ENCODE results near the gene COG1.
"Not testable (repeated sequence)": the region's sequence is repeated elsewhere in the genome, so short reads cannot be mapped to it uniquely, and the experiment has no call there.

Gene COG1, protein sequence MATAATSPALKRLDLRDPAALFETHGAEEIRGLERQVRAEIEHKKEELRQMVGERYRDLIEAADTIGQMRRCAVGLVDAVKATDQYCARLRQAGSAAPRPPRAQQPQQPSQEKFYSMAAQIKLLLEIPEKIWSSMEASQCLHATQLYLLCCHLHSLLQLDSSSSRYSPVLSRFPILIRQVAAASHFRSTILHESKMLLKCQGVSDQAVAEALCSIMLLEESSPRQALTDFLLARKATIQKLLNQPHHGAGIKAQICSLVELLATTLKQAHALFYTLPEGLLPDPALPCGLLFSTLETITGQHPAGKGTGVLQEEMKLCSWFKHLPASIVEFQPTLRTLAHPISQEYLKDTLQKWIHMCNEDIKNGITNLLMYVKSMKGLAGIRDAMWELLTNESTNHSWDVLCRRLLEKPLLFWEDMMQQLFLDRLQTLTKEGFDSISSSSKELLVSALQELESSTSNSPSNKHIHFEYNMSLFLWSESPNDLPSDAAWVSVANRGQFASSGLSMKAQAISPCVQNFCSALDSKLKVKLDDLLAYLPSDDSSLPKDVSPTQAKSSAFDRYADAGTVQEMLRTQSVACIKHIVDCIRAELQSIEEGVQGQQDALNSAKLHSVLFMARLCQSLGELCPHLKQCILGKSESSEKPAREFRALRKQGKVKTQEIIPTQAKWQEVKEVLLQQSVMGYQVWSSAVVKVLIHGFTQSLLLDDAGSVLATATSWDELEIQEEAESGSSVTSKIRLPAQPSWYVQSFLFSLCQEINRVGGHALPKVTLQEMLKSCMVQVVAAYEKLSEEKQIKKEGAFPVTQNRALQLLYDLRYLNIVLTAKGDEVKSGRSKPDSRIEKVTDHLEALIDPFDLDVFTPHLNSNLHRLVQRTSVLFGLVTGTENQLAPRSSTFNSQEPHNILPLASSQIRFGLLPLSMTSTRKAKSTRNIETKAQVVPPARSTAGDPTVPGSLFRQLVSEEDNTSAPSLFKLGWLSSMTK

GRCh38 chr17:73192894-73193701 lies at the start of gene COG1:
TSS of gene COG1 (plus strand) at chr17:73193055. CDS start at chr17:73193070, 15 bp downstream.
- DNase-seq (ENCODE audit: low read depth), result peak; percentile 73

DNA sequence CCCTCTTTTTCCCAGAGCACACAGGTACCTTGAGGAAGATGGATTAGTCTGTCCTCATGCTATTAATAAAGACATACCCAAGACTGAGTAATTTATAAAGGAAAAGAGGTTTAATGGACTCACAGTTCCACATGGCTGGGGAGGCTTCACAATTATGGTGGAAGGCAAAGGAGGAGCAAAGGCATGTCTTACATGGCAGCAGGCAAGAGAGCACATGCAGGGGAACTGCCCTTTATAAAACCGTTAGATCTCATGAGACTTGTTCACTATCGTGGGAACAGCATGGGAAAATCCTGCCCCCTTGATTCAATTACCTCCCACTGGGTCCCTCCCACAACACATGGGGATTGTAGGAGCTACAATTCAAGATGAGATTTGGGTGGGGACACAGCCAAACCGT lies 48.6 kb upstream of the COG1 start:
- not testable (repeated sequence) for DNase-seq (ENCODE audit: low read depth)

DNA sequence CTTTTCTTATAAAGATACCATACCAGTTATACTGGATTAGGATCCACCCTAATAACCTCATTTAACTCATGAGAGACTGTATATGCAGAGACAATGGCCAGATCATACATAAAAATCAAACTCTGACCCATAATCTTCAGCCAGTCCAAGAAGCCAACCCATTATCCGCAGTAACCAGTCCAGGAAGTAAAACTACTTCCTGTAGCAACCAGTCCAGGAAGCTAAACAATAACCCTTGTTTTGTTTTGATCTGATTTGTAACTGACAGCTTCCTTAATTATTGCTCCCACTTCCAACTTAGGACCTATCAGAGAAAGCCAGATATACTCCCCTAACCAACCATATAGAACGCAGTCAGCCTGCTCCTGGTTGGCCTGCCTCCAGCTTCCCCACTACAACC lies 47.2 kb upstream of the COG1 start:
- DNase-seq (ENCODE audit: low read depth), result no peak

- DNase-seq (ENCODE audit: low read depth), result not testable (repeated sequence)
Measured at GRCh38 chr17:73147791-73148190, 45.1 kb upstream of the COG1 start.

DNA sequence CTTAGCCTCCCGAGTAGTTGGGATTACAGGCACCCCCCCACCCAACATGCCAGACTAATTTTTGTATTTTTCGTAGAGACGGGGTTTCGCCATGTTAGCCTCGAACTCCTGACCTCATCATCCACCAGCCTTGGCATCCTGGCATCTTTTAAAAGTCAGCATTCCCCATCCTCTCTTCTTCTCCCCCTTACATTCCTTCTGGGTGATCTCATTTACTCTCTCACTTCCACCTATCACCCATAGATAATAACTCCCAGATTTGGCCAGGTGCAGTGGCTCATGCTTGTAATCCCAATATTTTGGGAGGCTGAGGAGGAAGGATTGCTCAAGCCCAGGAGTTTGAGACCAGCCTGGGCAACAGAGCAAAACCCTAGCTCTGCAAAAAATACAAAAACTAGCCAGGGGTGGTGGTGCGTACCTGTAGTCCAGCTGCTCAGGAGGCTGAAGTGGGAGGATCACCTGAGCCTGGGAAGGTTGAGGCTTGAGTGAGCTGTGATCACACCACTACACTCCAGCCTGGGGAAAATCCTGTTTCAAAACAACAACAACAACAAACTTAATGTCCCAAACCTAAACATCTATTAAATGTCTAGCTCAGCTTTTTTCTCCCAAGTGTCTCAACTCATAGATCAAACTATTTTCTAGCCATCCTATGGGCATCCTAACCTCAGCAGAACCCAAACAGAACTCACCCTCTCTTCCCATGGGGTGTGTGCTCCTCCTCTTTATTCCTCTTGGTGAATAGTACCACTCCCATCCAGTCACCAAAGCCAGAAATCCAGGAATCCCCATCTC lies 44.1 kb upstream of the COG1 start:
- no peak for DNase-seq (ENCODE audit: low read depth)

GRCh38 chr17:73150622-73151300 lies 42.1 kb upstream of the COG1 start:
- peak; percentile 13 for DNase-seq (ENCODE audit: low read depth)

DNA sequence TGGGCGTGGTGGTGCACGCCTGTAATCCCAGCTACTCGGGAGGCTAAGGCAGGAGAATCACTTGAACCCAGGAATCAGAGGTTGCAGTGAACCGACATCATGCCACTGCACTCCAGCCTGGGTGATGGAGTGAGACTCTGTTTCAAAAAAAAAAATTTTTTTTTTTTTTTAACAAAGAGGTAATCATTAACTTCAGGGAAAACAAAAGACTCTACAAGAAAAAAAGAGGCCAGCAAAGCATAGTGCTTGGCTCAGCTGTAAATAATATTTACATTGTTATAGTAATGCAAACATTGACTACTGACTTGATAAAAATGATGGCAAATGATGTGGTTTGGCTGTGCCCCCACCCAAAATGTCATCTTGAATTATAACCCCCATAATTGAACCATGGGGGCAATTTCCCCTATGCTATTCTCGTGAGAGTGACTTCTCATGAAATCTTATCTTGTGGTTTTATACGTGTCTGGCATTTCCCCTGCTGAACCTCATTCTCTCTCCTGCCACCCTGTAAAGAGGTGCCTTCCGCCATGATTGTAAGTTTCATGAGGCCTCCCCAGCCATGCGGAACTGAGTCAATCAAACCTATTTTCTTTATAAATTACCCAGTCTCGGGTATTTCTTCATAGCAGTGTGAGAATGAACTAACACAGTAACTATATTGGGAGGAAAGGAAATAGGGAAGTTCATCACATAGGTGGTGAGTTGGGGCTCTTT lies 40.8 kb upstream of the COG1 start:
- no peak for DNase-seq (ENCODE audit: low read depth)

- DNase-seq (ENCODE audit: low read depth), result no peak
Measured at GRCh38 chr17:73155410-73156165, 37.3 kb upstream of the COG1 start.

GRCh38 chr17:73156166-73156840 lies 36.6 kb upstream of the COG1 start:
- peak; percentile 74 for DNase-seq (ENCODE audit: low read depth)

DNA sequence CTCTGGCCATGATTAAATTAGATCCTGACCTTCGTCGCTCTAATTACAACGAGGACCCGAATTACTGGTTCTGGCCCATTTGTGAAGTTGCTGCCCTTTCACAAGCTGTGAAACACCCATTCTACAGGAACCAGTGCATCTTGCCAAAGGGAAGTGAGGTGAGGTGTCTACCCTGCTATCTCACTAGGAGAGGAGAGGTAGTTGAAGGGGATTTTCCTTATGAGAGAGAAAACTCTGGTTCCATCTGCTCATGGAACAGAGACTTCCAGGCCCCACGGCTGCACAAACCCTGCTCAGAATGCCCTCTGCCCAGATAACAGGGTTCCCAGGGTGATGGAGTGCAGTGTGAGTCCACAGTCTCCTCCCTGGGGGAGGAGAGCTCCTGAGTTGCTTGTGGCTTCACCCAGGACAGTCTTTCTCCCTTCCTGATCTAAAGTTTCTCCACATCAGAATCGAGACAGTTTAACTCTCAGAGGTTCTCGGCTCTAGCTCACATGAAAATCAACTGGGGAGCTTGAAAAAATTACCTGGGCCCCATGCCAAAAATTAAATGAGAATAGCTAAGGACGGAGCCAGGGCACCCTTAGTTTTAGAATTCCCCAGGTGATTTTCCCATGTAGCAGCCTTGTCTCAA lies 35.9 kb upstream of the COG1 start:
- DNase-seq (ENCODE audit: low read depth), result peak; percentile 17

DNA sequence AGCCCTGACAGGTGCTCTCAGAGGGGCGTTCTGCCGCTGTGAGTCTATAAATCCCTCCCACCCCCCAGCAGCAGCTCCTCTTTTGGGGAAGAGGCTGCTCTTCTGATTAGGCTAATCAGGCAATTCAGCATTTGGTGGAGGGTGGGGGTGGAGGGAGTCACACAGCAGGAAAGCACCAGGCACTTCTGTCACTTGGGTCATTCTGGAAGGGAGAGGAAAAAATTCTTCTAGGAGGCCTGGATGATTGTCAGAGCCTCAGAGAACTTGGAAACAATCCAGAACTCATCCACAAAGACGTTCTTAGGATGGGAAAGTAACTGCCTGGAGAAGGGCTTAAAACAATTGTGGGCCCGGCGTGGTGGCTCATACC lies 35.3 kb upstream of the COG1 start:
- peak; percentile 16 for DNase-seq (ENCODE audit: low read depth)

DNA sequence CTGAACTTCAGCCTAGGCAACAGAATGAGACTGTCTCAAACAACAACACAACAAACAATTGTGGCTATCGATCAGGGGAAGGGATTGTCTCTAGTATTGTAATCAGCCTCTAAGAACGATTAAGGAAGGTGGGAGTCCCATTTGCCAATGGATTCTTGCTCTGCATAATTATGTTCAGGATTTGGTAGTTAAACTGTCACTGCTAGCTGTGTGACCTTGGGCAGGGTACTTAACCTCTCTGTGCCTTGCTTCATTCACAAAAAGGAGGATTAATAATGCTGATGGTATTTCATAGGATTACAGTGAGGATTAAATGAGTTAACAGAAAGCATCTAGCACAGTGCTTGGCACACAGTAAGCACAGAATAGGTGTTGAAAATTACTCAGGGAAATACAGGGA lies 34.7 kb upstream of the COG1 start:
- DNase-seq (ENCODE audit: low read depth), result no peak

- DNase-seq (ENCODE audit: low read depth), result no peak
Measured at GRCh38 chr17:73160980-73161630, 31.8 kb upstream of the COG1 start.

- DNase-seq (ENCODE audit: low read depth), result no peak
Measured at GRCh38 chr17:73163043-73163442, 29.8 kb upstream of the COG1 start.

- DNase-seq (ENCODE audit: low read depth), result no peak
Measured at GRCh38 chr17:73165616-73166404, 27.0 kb upstream of the COG1 start.

DNA sequence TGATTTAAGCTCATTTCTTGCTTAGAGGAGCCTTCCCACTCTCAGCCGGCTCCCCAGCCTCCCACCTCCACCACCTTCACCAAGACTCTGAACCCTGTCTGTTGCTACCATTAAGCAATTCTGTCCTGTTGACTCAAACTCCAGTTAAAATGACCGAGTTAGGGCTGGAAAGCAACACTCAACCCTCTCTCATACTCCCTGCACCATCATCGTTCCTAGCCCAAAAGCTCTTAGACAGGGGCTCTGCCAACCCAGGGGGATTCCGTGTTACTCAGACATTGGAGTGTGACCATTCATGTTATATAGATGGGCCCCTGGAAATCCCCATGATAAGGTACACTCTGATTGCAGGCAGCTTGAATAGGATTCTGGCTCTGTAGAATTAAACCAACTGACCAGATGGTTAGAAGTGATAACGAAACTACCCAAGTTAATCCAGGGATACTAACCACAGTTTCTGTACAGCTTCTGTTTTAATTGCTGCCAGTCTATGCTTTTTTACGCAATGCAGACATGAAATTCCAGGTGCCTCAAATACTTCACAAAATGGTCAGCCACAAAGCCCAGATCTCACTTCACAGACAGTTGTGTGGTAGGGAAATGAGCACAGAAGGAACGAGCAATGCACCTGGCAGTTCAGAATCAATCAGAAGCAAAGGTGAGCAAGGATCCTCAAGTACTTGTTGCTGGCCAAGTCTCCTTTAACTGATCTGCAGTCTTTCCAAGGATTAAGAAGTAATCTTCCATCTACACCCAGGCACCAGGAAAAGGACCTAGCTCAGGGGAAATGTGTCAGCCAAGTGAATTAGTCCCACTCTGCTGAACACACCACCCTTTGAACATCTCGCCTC lies 25.9 kb upstream of the COG1 start:
- DNase-seq (ENCODE audit: low read depth), result peak; percentile 49
